HG02938 (cell line): ENCODE results near the gene CDCA5.

ENCODE experiments used
- ATAC-seq: cut with Tn5 transposase; IDR thresholded peaks from one replicate; pipeline ENCODE4 v1.9.1; 2021; ENCODE audit warnings: mild to moderate bottlenecking, moderate library complexity; ENCODE audit not compliant: unreplicated experiment

CDCA5 gene, protein sequence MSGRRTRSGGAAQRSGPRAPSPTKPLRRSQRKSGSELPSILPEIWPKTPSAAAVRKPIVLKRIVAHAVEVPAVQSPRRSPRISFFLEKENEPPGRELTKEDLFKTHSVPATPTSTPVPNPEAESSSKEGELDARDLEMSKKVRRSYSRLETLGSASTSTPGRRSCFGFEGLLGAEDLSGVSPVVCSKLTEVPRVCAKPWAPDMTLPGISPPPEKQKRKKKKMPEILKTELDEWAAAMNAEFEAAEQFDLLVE

DNA sequence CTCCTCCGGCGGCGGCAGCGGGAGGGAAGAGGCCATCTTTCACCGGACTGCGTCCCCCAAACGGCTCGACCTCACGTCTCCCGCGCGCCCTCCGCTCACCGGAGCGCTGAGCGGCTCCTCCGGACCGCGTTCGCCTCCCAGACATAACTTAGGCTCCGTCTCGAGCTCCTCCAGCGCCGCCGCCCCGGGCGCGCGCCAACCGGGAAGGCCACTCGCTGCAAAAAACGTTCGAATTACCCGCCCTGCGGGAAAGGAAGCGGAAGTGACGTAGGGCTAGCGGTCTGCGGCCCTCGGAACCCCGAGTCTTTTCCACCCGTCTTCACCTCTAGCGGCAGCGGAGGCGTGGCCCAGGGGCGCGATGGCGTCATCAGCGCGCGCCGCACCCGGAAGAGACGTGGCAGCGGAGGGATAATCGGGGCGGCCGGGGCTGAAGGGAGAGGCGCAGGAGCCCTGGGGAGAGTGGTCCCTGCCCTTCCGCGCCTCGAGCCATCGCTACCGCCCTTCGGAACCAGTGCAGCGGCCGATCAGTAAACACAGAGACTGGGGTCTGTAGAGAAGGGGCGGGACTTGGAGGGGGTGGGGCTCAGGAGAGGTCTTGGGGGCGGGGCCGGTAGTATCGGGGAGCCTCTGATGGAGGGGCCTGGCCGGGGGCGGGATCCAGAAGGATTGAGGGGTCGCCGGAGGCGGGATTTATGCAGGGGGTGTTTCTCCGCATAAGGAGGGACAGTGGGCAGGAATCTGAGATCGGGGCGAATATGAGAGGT, at the start of gene CDCA5, which contains the start of gene ZFPL1:
Gene CDCA5, minus strand, starts transcription at position 207 of the 764 bp plus-strand sequence. Its CDS starts 62 bp downstream, at position 145.
Gene ZFPL1, plus strand, starts transcription at position 389 of the 764 bp plus-strand sequence. CDS start 477 bp downstream, outside the sequence.
- peak; percentile 74 for ATAC-seq

DNA sequence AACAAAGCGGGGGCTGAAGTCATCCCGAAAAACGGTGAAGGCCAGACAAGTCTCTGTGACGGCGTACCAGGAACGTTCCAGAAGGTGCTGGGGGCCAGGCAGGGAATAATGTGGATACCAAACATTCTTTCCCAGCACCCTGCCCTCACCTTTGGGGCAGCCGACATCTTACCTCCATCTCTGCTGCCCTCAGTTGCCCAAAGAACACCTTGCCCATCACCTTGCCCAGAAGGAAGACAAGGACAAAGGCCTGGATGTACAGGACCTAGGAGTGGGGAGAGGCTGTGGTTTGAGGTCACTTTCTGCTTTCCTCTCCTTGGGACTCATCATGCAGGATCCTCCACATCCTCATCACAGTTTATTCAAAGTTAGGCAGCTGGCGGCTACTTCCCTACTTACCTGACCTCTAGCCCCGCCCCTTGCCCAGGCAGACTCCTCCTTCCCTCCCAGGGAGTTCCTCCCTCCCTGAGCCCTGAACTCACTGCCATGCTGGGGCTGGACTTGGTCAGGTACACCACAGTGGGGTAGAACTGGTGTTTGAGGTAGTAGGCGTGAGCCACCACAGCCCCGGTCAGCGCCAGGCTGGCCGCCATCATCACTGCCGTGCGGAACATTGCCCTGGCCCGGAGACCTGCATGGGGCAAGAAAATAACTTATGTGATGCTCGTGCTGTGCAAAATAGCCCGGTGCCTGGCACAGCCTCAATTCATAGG, 49.3 kb upstream of the CDCA5 start:
- no peak for ATAC-seq

DNA sequence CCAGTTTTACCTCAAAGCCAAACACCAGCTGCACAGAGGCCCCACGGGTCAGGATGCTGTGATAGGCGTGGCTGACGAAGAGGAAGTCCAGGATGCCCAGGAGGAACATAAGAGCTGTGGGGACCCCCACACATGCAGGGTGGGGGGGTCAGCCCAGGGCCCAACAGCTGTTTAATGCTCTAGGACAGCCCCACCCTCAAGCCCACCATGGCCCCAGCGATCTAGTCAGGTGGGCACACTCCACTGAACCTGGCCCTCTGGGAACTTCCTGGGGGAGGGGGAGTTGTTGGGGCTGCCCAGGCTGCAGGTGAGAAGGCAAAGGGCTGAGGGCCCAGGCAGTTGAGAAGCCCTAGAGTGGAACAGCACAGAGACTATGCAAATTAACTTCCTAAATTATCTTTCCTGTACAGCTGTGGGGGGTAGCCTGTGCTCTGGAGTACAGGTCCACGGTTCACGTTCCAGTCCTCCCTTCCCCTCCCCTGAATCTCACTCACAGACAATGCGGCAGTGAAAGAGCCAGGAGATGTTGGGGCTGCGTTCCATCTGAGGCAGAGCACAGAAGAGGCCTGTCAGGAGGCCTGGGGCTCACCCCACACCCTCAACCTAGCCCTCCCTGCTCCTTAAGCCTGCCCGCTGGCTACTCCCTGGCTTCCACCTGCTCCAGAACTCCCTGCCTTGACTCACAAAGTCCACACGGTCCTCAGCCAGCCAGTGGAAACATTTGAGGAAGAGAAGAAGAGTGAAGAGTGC, 48.6 kb upstream of the CDCA5 start:
- no peak for ATAC-seq

DNA sequence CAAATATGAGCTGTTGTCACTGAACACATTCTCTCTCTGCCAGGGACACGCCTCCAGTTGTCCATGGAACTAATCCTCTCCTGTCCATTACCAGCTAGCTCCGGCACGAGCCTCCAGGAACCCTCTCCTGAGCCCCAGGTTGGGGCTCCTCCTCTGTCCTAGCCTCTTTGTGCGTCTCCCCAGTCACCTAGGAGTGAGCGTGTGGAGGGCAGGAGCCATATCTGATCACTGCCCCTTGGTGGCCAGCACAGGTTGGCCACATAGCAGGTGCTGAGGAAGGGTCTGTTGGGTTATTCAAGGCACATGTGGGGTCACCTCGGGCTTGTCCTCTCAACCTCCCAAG, 48.0 kb upstream of the CDCA5 start:
- no peak for ATAC-seq

DNA sequence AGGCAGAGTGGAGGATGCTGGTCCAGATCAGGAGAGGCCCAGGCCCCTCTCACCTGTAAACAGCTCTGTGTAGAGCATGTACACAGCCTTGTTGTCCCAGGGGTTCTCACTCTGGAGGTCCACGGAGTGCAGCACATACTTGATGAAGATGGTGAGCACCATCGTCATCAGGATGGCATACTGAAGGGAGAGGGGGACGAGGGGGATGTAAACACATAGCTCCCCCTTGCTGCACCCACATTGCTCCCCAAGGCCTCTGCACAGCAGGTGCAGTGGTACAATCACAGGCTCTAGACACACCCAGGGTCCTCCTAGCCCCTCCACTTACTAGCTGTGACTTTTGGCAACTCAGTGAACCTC, 47.6 kb upstream of the CDCA5 start:
- ATAC-seq: no peak

DNA sequence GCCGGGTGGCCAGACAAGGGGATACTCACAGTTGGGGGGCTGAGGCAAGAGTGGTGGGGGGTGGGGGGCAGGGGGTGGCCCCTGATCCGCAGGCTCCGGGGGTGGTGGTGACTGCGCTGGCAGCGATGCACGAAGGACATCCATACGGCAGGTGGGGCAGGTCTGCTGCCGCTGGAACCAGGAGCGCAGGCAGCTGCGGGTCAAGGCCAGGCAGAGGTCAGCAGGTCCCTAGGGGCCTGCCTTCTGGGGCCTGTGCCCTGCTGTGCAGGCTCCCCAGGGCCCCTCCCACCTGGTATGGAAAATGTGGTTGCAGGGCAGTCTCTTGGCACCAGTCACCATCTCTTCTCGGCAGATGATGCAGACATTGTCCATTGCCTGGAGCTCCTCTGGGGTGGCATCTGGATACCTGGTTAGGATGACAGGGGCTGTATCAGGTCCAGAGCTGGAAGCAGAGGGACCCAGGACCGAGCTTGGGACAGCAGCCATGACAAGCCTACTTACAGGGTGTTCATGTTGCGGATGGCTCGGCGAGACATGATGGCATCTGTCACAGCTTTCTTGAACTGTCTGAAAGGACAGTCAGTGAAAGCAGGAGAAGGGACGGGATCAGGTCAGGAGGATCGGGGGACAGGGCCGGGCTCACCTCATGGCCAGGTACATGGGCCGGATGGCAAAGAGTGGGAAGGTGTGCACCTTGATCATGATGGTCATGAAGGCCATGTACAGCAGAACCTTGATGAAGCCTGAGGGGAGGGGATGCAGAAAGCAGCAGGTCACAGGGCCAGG, 47.0 kb upstream of the CDCA5 start:
- no peak for ATAC-seq

DNA sequence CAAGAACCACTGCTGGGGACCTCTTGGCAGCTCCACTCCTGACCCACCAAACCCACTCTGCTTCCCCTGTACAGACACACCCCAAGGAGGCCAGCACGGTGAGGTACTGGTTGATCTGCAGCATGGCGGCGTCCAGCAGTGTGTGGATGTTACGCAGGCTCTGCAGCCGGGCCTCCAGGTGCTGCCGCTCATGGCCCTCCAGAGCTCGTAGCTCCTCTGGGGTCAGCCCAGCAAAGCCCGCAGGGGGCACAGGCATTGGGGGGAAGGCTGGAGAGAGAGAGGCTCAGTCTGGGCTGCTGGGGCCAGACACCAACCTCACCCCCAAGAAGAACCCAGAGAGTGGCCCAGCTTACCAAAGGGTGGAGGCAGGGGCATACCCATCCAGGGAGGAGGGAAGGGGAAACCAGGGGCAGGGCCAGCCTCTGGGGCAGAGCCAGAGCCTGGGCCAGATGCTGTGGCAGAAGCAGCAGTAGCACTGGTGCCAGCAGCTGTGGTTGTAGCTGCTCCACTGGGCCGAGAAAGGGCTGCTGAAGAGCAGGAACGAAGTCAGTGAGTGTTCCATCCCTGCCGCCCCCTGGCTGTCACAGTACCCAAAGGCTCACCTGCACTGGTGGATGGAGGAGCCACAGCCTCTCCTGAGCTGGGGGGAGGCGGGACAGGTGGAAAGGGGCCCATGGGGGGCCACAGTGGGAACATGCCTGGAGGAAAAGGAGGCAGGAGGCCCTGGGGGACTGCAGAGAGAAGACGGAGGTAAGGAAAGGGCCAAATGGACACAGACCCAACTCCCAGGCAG, 46.0 kb upstream of the CDCA5 start:
- no peak for ATAC-seq

DNA sequence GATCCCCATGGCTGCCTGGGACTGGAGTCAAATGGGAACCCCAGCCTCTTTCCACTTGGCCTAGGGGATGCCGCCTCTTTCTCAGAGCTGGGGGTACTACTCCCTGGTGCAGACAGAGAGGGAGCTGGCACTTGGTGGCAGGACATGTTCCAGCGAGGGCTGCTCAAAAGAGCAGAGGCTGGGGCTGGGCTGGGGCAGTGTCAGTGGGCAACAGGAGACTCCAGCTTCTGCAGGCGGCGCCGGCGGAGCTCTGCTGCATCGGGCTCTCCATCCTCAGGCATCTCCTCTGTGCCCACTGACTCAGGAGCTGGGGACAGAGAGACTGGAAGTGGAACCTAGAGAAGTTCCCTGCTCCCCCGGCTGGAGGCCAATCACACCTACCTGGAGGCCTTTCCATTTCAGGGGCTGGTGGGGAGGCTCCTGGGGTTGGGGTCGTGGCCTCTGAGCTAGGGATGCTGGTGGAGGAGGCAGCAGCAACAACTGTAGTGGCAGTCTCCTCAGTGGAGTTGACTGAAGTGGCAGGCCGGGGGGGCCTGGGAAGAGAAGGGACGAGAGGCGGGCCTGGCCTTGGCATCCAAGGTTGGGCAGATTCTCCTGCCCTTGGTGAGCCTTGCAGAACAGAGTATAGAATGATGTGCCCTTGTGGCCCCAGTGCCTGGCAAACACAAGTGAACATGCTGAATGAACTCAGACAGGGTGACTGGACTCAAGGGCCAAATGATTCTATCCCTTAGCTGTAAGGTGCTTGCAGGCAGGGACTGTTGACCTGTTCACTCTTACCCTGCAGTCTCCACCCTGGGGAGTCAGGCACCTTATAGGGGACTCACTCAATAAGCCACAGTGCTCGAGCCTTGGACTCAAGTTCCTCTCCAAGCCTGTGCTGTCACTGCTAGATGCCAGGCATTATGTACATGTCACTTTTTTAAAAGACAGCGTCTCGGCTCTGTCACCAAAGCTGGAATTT, 44.6 kb upstream of the CDCA5 start:
- no peak for ATAC-seq

DNA sequence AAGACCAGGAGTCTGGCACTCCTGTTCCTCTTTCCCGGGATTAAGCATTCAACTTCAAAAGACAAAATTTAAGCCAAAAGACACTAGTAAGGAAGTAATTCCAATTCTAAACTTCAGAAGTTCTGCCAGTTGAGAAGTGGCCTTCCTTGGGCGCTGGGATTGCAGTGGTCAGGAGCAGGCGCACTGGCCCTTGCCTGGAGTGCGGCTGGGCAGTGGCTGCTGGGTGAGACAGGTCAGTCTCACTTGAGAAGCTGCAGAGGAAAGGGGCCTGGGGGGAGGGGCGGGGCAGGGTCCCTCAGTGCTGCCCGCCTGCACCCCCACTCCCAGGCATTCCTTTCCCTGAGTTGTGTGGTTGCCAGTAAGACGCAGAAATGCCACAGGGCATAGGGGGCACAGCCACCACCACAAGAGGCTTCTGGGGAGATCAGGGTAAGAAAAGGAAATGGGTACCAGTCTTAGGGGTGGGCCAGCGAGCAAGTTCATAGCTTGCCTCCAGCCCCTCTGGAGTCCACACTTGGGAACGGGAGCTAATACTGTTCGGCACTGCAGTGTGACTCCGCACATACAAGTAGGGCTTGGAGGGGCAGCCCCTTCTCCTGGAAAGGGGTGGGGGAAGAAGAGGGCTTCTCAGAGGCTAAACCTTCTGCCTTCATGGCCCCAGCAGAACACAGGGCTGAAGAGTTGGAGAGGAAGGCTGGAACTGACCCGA, 43.8 kb upstream of the CDCA5 start:
- no peak for ATAC-seq

DNA sequence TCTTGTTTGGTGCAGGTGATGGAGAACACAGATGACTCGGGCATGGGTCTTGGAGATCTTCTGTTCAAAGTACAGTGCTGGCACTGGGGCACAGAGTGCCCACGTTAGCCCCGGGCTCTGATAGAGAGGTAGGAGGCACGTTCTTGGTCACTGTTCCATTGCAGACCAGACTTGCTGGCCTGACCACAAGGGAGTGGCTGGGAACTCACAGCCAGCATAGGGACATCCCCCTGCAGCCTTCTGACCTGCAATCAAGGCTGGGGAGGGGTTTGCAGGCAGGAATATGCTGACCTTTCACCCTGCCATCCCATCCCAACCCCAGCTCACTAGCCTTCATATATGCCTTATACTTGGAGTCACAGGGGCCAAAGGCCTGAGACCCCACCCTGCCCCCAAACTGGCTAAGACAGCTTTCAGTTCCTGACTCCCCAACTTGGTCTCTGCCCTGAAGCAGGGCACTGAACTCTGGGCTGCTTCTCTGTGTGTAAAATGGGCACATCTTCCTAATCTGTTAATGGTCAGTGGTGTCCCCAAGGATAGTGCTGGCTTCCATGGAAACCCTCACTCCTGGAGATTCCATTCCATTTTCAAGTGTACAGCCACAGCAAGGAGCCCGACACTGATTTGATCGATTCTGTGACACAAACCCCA, 42.9 kb upstream of the CDCA5 start:
- ATAC-seq: no peak

DNA sequence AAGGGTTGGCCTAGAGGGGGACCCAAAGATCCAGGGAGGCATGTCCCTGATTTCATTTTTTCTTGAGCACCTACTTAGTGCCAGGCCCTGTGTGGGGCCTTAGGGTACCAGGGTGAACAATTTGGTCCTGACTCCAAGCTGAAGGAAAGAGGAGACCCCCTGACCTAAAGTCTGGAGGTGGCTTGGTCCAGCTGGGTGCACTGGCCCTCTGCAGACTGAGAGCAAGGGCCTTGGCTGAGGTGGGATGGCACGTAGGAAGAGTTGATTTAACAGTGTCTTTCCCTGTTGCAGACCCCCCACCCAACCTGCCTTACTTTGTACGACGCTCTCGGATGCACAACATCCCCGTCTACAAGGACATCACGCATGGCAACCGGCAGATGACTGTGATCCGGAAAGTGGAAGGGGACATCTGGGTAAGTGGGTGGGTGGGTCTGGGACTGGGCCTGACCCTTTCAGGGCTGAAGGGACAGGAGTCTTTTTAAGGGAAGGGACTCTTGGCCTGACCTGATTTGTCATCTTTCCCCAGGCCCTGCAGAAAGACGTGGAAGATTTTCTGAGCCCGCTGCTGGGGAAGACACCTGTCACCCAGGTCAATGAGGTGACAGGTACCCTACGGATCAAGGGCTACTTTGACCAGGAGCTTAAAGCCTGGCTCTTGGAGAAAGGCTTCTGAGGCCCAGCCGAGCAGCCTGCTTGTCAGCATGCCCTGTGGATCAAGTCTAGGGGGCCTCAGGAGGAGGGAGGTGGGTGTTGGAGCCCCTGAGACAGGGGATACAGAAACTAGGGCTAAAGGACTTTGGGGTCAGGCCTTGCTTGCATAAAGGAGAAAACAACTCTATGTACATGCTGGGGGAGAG, 41.6 kb upstream of the CDCA5 start:
- ATAC-seq: no peak

DNA sequence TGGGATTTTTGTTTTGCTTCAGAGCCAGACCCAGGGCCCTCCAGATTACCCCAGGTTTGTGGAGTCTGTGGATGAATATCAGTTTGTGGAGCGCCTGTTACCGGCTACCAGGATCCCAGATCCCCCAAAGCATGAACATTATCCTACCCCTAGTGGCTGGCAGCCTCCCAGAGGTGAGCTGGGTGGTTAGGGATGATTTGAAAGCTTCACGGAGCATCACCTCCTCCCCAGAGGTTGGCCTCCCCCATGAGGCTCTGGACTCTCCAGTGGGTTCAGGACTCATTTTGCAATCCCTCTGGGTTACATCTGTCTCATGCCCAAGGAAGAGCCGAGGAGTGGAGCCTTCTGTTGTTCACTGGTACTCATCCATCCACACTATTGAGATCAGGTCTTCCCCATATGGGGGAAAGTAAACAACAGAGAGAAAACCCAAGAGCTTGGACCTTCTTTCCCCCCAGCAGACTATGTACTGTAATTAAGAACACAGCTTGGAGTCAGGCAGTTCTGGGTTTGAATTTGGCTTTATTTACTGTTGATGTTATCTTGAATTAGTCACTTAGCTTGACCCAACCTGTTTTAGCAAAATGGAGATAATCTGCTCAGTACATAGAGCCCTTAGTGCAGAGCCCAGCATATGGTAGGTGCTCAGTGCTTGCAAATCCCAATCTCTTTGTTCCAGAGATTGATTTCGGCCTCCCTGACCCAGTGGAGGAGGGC, 40.8 kb upstream of the CDCA5 start:
- no peak for ATAC-seq

DNA sequence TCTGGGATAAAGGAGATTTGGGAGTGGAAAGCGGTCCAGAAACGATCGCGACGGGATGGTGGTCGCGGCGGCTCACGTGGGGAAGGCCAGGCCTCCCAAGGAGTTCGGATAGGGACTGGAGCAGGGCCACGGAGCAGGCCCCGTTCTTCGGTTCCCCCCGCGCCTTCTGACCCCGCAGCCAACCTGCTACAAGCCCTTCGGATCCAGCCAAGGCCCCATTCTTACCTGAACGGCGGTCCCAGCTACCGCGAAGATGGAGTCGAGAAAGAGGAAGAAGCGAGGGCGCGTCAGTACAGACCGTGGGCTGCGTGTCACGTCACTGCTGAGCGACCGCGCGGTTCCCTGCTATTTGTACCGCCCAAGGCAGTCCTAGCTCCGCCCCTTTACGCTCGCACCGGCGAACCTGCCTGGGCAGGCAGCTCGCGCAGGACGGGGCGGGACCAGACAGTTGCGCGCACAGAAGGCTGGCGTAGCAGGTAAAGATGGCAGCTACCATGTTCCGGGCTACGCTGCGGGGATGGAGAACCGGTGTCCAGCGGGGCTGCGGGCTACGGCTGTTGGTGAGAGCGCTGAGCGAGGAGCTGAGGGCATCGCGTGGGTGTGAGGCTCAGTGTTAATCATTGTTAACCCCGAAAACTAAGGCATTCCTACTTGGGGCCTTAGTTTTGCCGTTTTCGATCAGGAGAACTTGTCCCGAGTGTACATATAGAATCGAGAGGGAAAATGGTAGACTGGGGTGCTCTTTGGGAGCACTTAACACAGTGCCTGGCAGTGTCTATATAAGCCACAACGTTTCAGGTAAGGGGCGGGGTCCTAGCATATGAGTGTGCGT, 38.2 kb upstream of the CDCA5 start, which contains the start of the genes FAU and MRPL49:
Gene FAU, minus strand, starts transcription at position 270 of the 832 bp plus-strand sequence. CDS start 321 bp downstream, outside the sequence.
Gene MRPL49, plus strand, starts transcription at position 457 of the 832 bp plus-strand sequence. Its CDS starts 26 bp downstream, at position 483.
- peak; percentile 48 for ATAC-seq

DNA sequence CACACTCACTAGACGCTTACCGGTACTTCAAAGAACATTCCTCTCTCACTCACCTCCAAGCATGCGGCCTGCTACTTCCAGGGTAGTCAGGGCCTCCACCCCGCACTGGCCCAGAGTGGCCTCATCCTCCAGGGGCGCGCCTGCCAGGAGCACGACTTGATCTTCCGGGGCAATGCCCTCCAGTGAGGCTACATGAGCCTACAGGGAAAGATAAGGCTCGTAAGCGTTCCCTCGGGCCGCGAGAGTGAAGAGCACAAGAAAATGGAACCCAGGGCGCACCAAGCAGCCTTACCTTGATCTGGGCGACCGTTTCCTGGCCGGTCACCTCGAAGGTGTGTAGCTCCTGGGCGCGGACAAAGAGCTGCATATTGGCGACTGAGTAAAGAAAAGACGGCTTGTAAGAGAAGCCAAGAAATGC, 37.6 kb upstream of the CDCA5 start:
- no peak for ATAC-seq

DNA sequence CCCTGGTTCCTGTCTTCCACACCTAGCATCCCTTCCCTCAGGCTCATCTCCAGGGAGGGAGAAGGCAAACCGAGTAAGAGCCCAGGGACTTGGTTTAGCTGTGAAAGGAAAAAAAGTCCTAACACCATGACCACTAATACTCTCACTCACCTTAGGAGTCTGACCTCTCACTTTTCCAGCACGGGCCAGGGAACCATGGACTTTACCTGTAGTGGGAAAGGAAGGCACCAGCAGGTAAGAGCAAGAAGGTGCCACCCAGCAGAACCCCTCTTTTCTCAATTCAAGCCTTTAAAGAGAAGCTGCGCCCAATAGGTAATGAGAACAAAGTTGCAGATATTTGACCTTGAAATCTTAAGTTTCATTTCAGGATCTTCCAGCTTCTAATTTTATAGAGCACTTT, 37.0 kb upstream of the CDCA5 start:
- ATAC-seq: no peak
